ENCODE measurements around the gene KRTAP2-3. TPM values are rescaled to one million over a fixed set of nuclear protein-coding genes. Genes with fewer than 3 reads are reported as not detected.

The KRTAP2-3 gene
- total RNA-seq, 2 experiments from 2014 or later, result not detected

DNA sequence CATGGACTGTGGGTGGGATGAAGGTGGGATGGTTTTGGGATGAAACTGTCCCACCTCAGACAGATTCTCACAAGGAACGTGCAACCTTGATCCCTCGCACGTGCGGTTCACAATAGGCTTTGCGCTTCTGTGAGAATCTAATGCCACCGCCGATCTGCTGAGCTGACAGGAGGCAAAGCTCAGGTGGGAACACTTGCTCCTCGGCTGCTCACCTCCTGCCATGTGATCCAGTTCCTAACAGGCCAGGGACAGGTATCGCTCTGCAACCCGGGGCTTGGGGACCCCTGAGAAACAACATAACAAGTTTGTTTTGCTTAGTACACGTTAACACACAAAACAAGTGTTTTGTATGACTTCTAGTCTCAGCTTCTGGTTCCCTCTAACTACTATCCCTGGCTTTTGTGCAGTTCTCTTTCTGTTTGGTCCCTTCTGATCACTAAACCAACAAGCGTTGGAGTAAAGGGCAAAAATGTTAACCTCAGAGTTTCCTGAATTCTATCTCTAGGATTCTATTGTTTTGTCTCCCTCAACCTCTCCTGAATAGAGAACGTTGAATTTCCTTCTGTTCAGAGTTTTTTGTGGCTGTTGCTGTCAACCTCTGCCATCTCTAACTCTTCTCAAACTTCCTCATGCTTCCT lies 43.2 kb downstream of the KRTAP2-3 start:
- ATAC-seq, result no peak
- CTCF ChIA-PET, result interaction anchor here (1.5 kb wide), 1 partner anchor 8 kb away, joined by 3 read pairs; no protein-coding TSS in a partner anchor

DNA sequence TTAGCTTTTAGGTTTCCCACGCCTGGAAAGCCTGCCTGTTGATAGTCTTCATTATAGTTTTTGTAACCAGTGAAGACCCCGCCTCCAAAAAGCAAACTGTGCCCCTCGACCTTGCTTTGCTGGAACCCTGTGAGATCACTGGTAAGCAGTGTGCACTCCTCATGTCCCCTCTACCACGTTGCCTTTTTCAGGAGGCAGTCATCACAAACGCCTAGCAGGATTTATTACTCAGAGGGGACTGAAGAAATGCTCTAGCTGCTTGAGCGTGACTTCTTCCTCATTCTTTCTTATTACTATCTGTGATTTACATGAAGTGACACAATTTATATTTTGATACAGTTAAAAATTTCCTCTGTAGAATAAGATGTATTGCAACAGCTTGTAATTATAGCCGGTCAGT lies 44.5 kb downstream of the KRTAP2-3 start:
- DNase-seq (no peak), ATAC-seq (no peak)
- Mint-ChIP-seq H3K36me3 (ENCODE audit: low read depth) (no peaks in the 10 kb centered on the region), H3K27ac (no peak overlapping the region), H3K27me3 (ENCODE audit: low read depth) (peaks cover 8% of the 10 kb centered on the region), H3K9me3 (ENCODE audit: insufficient read depth) (no peaks in the 10 kb centered on the region), H3K4me1 (ENCODE audit: low read depth) (no peaks in the 10 kb centered on the region), H3K4me3 (no peak overlapping the region)
- CTCF ChIA-PET, result interaction anchor here (1.5 kb wide), 1 partner anchor 9 kb away, joined by 3 read pairs; no protein-coding TSS in a partner anchor
- POLR2A ChIA-PET, result no interaction called here

More for the DNA sequence above, 43.2 kb downstream of the KRTAP2-3 start:
- POLR2A ChIA-PET, result no interaction called here
- H3K4me1 Mint-ChIP-seq (ENCODE audit: low read depth), result no peaks in the 10 kb centered on the region
- H3K27ac Mint-ChIP-seq, result no peak overlapping the region
- no peak for DNase-seq
- H3K27me3 Mint-ChIP-seq (ENCODE audit: low read depth), result peaks cover 10% of the 10 kb centered on the region
- no peaks in the 10 kb centered on the region for H3K36me3 Mint-ChIP-seq (ENCODE audit: low read depth)
- H3K4me3 Mint-ChIP-seq, result no peak overlapping the region
- H3K9me3 Mint-ChIP-seq (ENCODE audit: insufficient read depth), result no peaks in the 10 kb centered on the region

DNA sequence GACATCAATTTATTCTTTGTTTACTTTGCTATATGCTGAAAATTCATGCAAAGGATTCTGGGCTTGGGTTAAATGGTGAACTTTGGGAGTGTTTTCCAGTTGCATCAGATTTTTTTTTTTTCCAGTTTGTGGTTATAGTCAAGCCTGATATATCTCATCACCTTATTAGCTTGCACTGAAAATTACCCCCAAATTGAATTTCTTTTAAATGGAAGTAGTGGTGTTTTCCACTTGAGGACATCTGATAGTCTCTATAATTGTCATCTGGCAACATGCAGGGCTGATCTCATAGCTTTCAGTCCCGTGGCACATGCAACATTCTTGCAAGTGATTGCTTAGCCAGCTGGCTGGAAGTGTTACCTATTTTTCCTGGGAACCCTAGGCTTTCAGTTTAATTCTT lies 46.3 kb downstream of the KRTAP2-3 start:
- Mint-ChIP-seq H3K4me1 (ENCODE audit: low read depth) (no peaks in the 10 kb centered on the region), H3K27ac (no peak overlapping the region), H3K27me3 (ENCODE audit: low read depth) (peaks cover 10% of the 10 kb centered on the region), H3K36me3 (ENCODE audit: low read depth) (no peaks in the 10 kb centered on the region), H3K9me3 (ENCODE audit: insufficient read depth) (no peaks in the 10 kb centered on the region), H3K4me3 (no peak overlapping the region)
- DNase-seq (no peak), ATAC-seq (no peak)
- CTCF ChIA-PET, result no interaction called here
- POLR2A ChIA-PET, result no interaction called here

DNA sequence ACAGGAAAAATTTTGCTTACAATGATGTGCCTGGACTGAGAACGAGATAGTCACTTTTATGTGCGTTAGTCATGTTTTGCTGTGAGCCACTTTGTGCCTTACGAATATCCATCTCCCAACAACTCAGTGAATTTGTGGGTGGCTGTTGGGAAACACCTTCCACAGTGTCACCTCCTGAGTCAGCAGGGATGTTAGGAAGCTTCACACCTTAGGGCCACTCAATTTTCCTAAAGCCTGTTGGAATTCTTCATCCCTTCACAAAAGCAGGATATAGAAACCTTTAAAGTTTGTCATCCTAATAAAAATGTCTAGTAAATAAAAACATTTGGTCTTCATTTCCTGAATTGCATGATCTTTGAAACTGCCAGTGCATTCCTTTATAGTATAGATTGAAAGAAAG lies 46.7 kb downstream of the KRTAP2-3 start:
- ChIA-PET POLR2A (no interaction called here), CTCF (no interaction called here)
- DNase-seq (no peak), ATAC-seq (no peak)
- no peak overlapping the region for H3K4me3 Mint-ChIP-seq
- H3K4me1 Mint-ChIP-seq (ENCODE audit: low read depth), result no peaks in the 10 kb centered on the region
- H3K36me3 Mint-ChIP-seq (ENCODE audit: low read depth), result no peaks in the 10 kb centered on the region
- H3K9me3 Mint-ChIP-seq (ENCODE audit: insufficient read depth), result no peaks in the 10 kb centered on the region
- peaks cover 10% of the 10 kb centered on the region for H3K27me3 Mint-ChIP-seq (ENCODE audit: low read depth)
- H3K27ac Mint-ChIP-seq, result no peak overlapping the region

DNA sequence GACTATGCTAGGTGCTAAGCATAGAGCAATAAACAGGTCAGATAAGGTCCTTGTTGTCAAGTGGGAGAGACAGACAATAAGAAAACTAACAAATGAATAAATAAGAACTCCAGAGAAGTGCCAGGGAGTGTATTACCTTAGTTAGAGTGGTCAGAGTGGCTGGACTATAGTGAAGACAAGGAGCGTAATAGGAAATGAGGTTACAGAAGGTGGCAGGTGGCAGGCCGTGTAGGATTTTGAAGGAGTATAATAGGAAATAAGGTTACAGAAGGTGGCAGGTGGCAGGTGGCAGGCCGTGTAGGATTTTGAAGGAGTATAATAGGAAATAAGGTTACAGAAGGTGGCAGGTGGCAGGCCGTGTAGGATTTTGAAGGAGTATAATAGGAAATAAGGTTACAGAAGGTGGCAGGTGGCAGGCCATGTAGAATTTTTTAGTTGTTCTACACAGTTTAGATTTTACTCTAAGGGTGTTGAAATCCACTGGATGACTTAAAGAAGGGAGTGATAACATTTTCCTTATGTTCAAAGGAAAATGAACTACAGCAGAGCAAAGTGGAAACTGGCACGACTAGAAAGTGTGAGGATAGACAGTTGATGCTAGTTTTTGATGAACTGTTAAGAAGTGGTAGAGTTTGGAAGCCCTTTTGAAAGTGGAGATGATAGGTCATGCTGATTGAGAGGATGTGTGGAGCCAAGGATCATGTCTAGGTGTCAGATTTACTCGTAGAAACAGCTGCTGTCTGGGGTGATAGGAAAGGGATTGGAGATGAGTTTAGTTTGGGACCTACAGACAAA lies 47.4 kb downstream of the KRTAP2-3 start:
- H3K27ac Mint-ChIP-seq, result no peak overlapping the region
- no peaks in the 10 kb centered on the region for H3K9me3 Mint-ChIP-seq (ENCODE audit: insufficient read depth)
- no peak for DNase-seq
- H3K27me3 Mint-ChIP-seq (ENCODE audit: low read depth), result peaks cover 10% of the 10 kb centered on the region
- ChIA-PET CTCF (no interaction called here), POLR2A (no interaction called here)
- no peak overlapping the region for H3K4me3 Mint-ChIP-seq
- H3K36me3 Mint-ChIP-seq (ENCODE audit: low read depth), result no peaks in the 10 kb centered on the region
- H3K4me1 Mint-ChIP-seq (ENCODE audit: low read depth), result no peaks in the 10 kb centered on the region
- ATAC-seq, result no peak

DNA sequence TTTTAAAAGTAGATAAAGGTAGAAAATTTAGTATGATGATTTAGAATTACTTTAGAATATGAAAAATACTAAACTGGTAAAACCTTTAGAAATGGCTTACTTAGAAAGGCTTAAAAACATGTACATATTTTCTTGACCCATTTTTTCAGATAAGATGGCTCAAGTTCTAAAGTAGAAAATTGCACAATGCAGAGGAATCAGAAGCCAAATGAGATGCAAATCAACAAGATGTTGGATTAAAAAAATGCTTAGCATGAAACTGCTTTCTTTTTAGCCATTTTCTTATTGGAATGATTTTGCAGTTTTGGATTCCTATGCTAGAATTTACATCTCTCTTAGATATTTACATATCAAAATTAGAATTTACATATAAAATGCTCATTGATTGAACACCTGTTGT lies 49.5 kb downstream of the KRTAP2-3 start:
- Mint-ChIP-seq H3K27me3 (ENCODE audit: low read depth) (peaks cover 10% of the 10 kb centered on the region), H3K4me3 (no peak overlapping the region), H3K9me3 (ENCODE audit: insufficient read depth) (no peaks in the 10 kb centered on the region), H3K36me3 (ENCODE audit: low read depth) (no peaks in the 10 kb centered on the region), H3K4me1 (ENCODE audit: low read depth) (no peaks in the 10 kb centered on the region), H3K27ac (no peak overlapping the region)
- CTCF ChIA-PET, result no interaction called here
- DNase-seq (no peak), ATAC-seq (no peak)
- POLR2A ChIA-PET, result interaction anchor here (0.6 kb wide), 1 partner anchor 14 kb away, joined by 3 read pairs; no protein-coding TSS in a partner anchor

DNA sequence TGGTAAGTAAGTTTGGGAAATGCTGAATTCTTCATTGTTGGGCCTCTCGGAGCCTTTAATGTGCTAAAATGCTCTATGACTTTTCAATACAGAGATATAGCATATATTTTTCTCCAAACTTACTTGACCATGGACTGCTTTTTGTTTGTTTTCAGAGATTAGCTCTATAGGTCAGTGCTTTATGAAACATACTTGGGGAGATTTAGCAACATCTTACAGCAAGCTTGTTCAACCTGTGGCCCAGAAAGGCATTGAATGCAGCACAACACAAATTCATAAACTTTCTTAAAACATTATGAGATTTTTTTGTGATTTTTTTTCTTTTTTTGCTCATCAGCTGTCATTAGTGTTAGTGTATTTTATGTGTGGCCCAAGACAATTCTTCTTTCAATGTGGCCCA lies 50.0 kb downstream of the KRTAP2-3 start:
- no peak for ATAC-seq

DNA sequence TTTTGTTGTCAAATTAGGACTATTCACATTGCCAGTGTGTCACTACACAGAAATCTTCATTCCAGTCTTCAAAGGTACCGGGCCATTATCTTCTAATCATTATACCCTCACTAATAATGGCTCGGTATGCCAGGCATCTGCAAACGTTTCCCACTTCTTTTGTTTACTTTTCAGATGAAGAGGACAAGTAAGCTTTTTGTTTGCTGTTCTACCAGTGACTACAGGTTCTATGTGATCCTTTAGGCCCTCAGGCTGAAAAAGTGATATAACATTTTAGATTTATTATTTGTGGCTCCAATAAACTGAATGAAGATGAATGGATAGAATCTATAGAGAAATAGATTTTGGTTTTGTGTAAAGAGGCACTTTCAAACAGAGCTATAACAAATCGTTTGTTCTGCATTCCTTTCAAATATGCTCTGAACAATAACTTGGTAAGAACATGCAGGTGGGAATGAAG lies 50.6 kb downstream of the KRTAP2-3 start:
- ATAC-seq, result no peak
- DNase-seq, result no peak
- Mint-ChIP-seq H3K27me3 (ENCODE audit: low read depth) (peaks cover 7% of the 10 kb centered on the region), H3K36me3 (ENCODE audit: low read depth) (no peaks in the 10 kb centered on the region), H3K4me3 (no peak overlapping the region), H3K4me1 (ENCODE audit: low read depth) (no peaks in the 10 kb centered on the region), H3K9me3 (ENCODE audit: insufficient read depth) (no peaks in the 10 kb centered on the region), H3K27ac (no peak overlapping the region)
- ChIA-PET POLR2A (no interaction called here), CTCF (interaction anchor here (1.0 kb wide), 1 partner anchor 205 kb away, joined by 3 read pairs; no protein-coding TSS in a partner anchor)

More for the DNA sequence above, 50.0 kb downstream of the KRTAP2-3 start:
- ChIA-PET POLR2A (interaction anchor here (0.6 kb wide), 1 partner anchor 13 kb away, joined by 3 read pairs; no protein-coding TSS in a partner anchor), CTCF (interaction anchor here (1.0 kb wide), 1 partner anchor 206 kb away, joined by 3 read pairs; no protein-coding TSS in a partner anchor)
- Mint-ChIP-seq H3K36me3 (ENCODE audit: low read depth) (no peaks in the 10 kb centered on the region), H3K4me3 (no peak overlapping the region), H3K4me1 (ENCODE audit: low read depth) (no peaks in the 10 kb centered on the region), H3K27me3 (ENCODE audit: low read depth) (peaks cover 10% of the 10 kb centered on the region), H3K27ac (no peak overlapping the region), H3K9me3 (ENCODE audit: insufficient read depth) (no peaks in the 10 kb centered on the region)
- DNase-seq, result no peak

Other genes starting within 250 kb of the KRTAP2-3 start
- gene KRT10, start 237.5 kb downstream of the KRTAP2-3 start, total RNA-seq, result 10 to 100 TPM; 26.9 to 28.2 TPM
- gene KRT12, start 192.9 kb downstream of the KRTAP2-3 start, total RNA-seq, result not detected
- gene KRT20, start 174.9 kb downstream of the KRTAP2-3 start, total RNA-seq, result not detected
- gene KRT23, start 122.5 kb downstream of the KRTAP2-3 start, total RNA-seq, result not detected
- gene KRT39, start 93.2 kb downstream of the KRTAP2-3 start, total RNA-seq, result not detected
- gene KRT40, start 75.8 kb downstream of the KRTAP2-3 start, total RNA-seq, result not detected
- not detected for gene KRTAP3-3, start 66.0 kb downstream of the KRTAP2-3 start, total RNA-seq
- gene KRTAP3-2, start 60.2 kb downstream of the KRTAP2-3 start, total RNA-seq, result not detected
- not detected for gene KRTAP3-1, start 51.0 kb downstream of the KRTAP2-3 start, total RNA-seq
- gene KRTAP1-5, start 32.9 kb downstream of the KRTAP2-3 start, total RNA-seq, result not detected
- not detected for gene KRTAP1-4, start 29.9 kb downstream of the KRTAP2-3 start, total RNA-seq
- gene KRTAP1-3, start 25.2 kb downstream of the KRTAP2-3 start, total RNA-seq, result not detected
- not detected for gene KRTAP1-1, start 18.7 kb downstream of the KRTAP2-3 start, total RNA-seq
- not detected for gene KRTAP2-1, start 12.8 kb downstream of the KRTAP2-3 start, total RNA-seq
- gene KRTAP2-2, start 4.9 kb downstream of the KRTAP2-3 start, total RNA-seq, result not detected
- gene KRTAP2-4, start 5.8 kb upstream of the KRTAP2-3 start, total RNA-seq, result not detected
- not detected for gene KRTAP4-7, start 24.0 kb upstream of the KRTAP2-3 start, total RNA-seq
- gene KRTAP4-8, start 38.0 kb upstream of the KRTAP2-3 start, total RNA-seq, result not detected
- not detected for gene KRTAP4-16, start 42.1 kb upstream of the KRTAP2-3 start, total RNA-seq
- gene KRTAP4-9, start 45.3 kb upstream of the KRTAP2-3 start, total RNA-seq, result not detected
- not detected for gene KRTAP4-11, start 58.3 kb upstream of the KRTAP2-3 start, total RNA-seq
- gene KRTAP4-12, start 64.1 kb upstream of the KRTAP2-3 start, total RNA-seq, result not detected
- not detected for gene KRTAP4-6, start 80.4 kb upstream of the KRTAP2-3 start, total RNA-seq
- not detected for gene KRTAP4-5, start 89.7 kb upstream of the KRTAP2-3 start, total RNA-seq
- gene KRTAP4-4, start 100.6 kb upstream of the KRTAP2-3 start, total RNA-seq, result not detected
- not detected for gene KRTAP4-3, start 108.1 kb upstream of the KRTAP2-3 start, total RNA-seq
- not detected for gene KRTAP4-2, start 118.1 kb upstream of the KRTAP2-3 start, total RNA-seq
- not detected for gene KRTAP4-1, start 124.8 kb upstream of the KRTAP2-3 start, total RNA-seq
- gene KRTAP9-1, start 129.8 kb upstream of the KRTAP2-3 start, total RNA-seq, result not detected
- gene KRTAP9-2, start 166.5 kb upstream of the KRTAP2-3 start, total RNA-seq, result not detected
- not detected for gene KRTAP9-3, start 172.3 kb upstream of the KRTAP2-3 start, total RNA-seq
- gene KRTAP9-8, start 177.9 kb upstream of the KRTAP2-3 start, total RNA-seq, result not detected
- gene KRTAP9-4, start 189.6 kb upstream of the KRTAP2-3 start, total RNA-seq, result not detected
- not detected for gene KRTAP9-9, start 195.3 kb upstream of the KRTAP2-3 start, total RNA-seq
- gene KRTAP9-6, start 205.3 kb upstream of the KRTAP2-3 start, total RNA-seq, result not detected
- gene KRTAP9-7, start 215.6 kb upstream of the KRTAP2-3 start, total RNA-seq, result not detected
- not detected for gene KRTAP29-1, start 242.7 kb upstream of the KRTAP2-3 start, total RNA-seq
- gene KRTAP16-1, start 249.2 kb upstream of the KRTAP2-3 start, total RNA-seq, result not detected

Measured in activated CD8-positive, alpha-beta T cell treated with anti-CD3 and anti-CD28 coated beads, Interleukin-2, amount 10 ng/mL, durations not matched to agents 7 days and 5 days (primary cell).